GM19395 (cell line): ENCODE data around the gene NDUFAF2.
"Not testable (repeated sequence)": the region's sequence is repeated elsewhere in the genome, so short reads cannot be mapped to it uniquely, and the experiment has no call there.

Experiments
- ATAC-seq: cut with Tn5 transposase; IDR thresholded peaks from one replicate; pipeline ENCODE4 v1.9.1; 2021; ENCODE audit warnings: mild to moderate bottlenecking, moderate library complexity; ENCODE audit not compliant: unreplicated experiment

NDUFAF2 gene

GRCh38 chr5:60944904-60945812, at the start of gene NDUFAF2, which contains the start of gene ERCC8:
TSS of gene NDUFAF2 (plus strand) at chr5:60945205. CDS start at chr5:60945256, 51 bp downstream.
TSS of gene ERCC8 (minus strand) at chr5:60945070. CDS start at chr5:60945008, 62 bp downstream.
- ATAC-seq = peak; percentile 99

- ATAC-seq = no peak
Measured at GRCh38 chr5:60896991-60897390, 48.0 kb upstream of the NDUFAF2 start.

- no peak for ATAC-seq
Measured at GRCh38 chr5:60903356-60903755, 41.6 kb upstream of the NDUFAF2 start.

GRCh38 chr5:60916646-60917045, 28.4 kb upstream of the NDUFAF2 start:
- ATAC-seq = no peak

GRCh38 chr5:60918466-60918865, 26.5 kb upstream of the NDUFAF2 start:
- no peak for ATAC-seq

GRCh38 chr5:60927450-60927849, 17.6 kb upstream of the NDUFAF2 start:
- no peak for ATAC-seq

- ATAC-seq = no peak
Measured at GRCh38 chr5:60929024-60929423, 16.0 kb upstream of the NDUFAF2 start.

- ATAC-seq = no peak
Measured at GRCh38 chr5:60943624-60944023, 1.4 kb upstream of the NDUFAF2 start.

GRCh38 chr5:60945813-60946187, 795 bp downstream of the NDUFAF2 start:
- peak; percentile 40 for ATAC-seq

- ATAC-seq = no peak
Measured at GRCh38 chr5:60948738-60949137, 3.7 kb downstream of the NDUFAF2 start.

GRCh38 chr5:60955239-60955638, 10.2 kb downstream of the NDUFAF2 start:
- ATAC-seq = no peak

- ATAC-seq = no peak
Measured at GRCh38 chr5:60958088-60958487, 13.1 kb downstream of the NDUFAF2 start.

- ATAC-seq = no peak
Measured at GRCh38 chr5:60958712-60959111, 13.7 kb downstream of the NDUFAF2 start.

GRCh38 chr5:60959156-60959555, 14.2 kb downstream of the NDUFAF2 start:
- ATAC-seq = no peak

- no peak for ATAC-seq
Measured at GRCh38 chr5:60960591-60960990, 15.6 kb downstream of the NDUFAF2 start.

GRCh38 chr5:60961685-60962084, 16.7 kb downstream of the NDUFAF2 start:
- no peak for ATAC-seq

GRCh38 chr5:60972231-60972630, 27.2 kb downstream of the NDUFAF2 start:
- no peak for ATAC-seq

- ATAC-seq = no peak
Measured at GRCh38 chr5:60977956-60978737, 33.1 kb downstream of the NDUFAF2 start.

GRCh38 chr5:60978968-60979367, 34.0 kb downstream of the NDUFAF2 start:
- ATAC-seq = no peak

GRCh38 chr5:60980511-60980910, 35.5 kb downstream of the NDUFAF2 start:
- ATAC-seq = no peak

- not testable (repeated sequence) for ATAC-seq
Measured at GRCh38 chr5:60982127-60982526, 37.1 kb downstream of the NDUFAF2 start.

- no peak for ATAC-seq
Measured at GRCh38 chr5:60989790-60990189, 44.8 kb downstream of the NDUFAF2 start.
